MM.1S (cell line): ENCODE results near the gene CHN2.

Experiments
- CTCF ChIP-seq: fragments of 300-600 bp; sonication (generic); IDR thresholded peaks from 2 replicates; pipeline ENCODE4 v1.5.1; 2016; ENCODE audit warnings: antibody characterized with exemption, low read length, mixed read lengths
- EZH2 ChIP-seq: fragments of 300-600 bp; sonication (generic); optimal IDR thresholded peaks from 2 replicates; pipeline ENCODE3; 2017; ENCODE audit warnings: low read depth, mild to moderate bottlenecking, antibody characterized with exemption, low read length, mixed read lengths

GRCh38 chr7:29384277-29384676 lies 189.7 kb downstream of the CHN2 start:
- TF ChIP-seq CTCF (no peak), EZH2 (no peak)
